A549 (cell line): ENCODE data around the gene GLRA2.

ENCODE experiments used
- BHLHE40 ChIP-seq: IDR thresholded peaks from 2 replicates; pipeline ENCODE4 v1.6.1; 2012; ENCODE audit warnings: low read depth, low read length, inconsistent platforms
- CBX2 ChIP-seq: fragments of 200-600 bp; sonication (generic); IDR thresholded peaks from 2 replicates; pipeline ENCODE4 v1.6.1; 2016; ENCODE audit warnings: low read depth, mild to moderate bottlenecking, borderline replicate concordance
- FOSB ChIP-seq: fragments of 250-450 bp; sonication (Bioruptor Pico); IDR thresholded peaks from 2 replicates; pipeline ENCODE4 v1.5.0; 2020; ENCODE audit warnings: mild to moderate bottlenecking, moderate library complexity
- FOXS1 ChIP-seq: fragments of 250-450 bp; sonication (Bioruptor Pico); IDR thresholded peaks from 2 replicates; pipeline ENCODE4 v1.5.0; 2020; ENCODE audit warnings: mild to moderate bottlenecking, moderate library complexity
- POLR2A ChIP-seq: IDR thresholded peaks from 2 replicates; pipeline ENCODE4 v1.6.1; 2012; ENCODE audit warnings: mild to moderate bottlenecking, low read length
- RAD21 ChIP-seq, 2 experiments: fragments of >200 bp in 1 of 2; sonication (Bioruptor Twin) in 1 of 2; formaldehyde crosslinking in 1 of 2; IDR thresholded peaks in 1 of 2; conservative IDR thresholded peaks in 1 of 2; 2 replicates in 1 of 2; 3 replicates in 1 of 2; pipeline ENCODE4 v1.6.1; 2012 to 2018; ENCODE audit warnings: inconsistent platforms in 1 of 2
- TF ChIP-seq, protein P1 (sequence below): fragments of >200 bp; sonication (Bioruptor Twin); formaldehyde crosslinking; IDR thresholded peaks from 3 replicates; pipeline ENCODE4 v1.5.1; 2016
- TF ChIP-seq, protein P2 (sequence below): fragments of 450-650 bp; IDR thresholded peaks from 2 replicates; pipeline ENCODE4 v1.6.1; 2014; ENCODE audit warnings: antibody characterized with exemption
- TF ChIP-seq, protein P3 (sequence below): IDR thresholded peaks from 2 replicates; pipeline ENCODE4 v1.6.1; 2012

DNA sequence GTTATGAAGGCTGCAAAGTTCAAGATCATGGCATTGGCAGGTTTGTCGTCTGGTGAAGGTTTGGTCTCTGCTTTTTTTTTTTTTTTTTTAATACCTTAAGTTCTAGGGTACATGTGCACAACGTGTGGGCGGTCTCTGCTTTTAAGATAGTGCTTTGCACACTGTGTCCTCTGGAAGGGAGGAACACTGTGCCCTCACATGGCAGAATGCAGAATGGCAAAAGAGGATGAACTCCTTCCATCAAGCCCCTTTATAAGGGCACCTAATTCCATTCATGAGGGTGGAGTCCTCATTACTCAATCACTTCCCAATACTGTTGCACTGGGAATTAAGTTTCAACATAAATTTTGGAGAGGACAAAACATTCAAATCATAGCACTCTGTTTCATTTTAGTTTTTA lies 101.4 kb downstream of the GLRA2 start:
- TF ChIP-seq, protein P1, sequence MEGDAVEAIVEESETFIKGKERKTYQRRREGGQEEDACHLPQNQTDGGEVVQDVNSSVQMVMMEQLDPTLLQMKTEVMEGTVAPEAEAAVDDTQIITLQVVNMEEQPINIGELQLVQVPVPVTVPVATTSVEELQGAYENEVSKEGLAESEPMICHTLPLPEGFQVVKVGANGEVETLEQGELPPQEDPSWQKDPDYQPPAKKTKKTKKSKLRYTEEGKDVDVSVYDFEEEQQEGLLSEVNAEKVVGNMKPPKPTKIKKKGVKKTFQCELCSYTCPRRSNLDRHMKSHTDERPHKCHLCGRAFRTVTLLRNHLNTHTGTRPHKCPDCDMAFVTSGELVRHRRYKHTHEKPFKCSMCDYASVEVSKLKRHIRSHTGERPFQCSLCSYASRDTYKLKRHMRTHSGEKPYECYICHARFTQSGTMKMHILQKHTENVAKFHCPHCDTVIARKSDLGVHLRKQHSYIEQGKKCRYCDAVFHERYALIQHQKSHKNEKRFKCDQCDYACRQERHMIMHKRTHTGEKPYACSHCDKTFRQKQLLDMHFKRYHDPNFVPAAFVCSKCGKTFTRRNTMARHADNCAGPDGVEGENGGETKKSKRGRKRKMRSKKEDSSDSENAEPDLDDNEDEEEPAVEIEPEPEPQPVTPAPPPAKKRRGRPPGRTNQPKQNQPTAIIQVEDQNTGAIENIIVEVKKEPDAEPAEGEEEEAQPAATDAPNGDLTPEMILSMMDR: no peak
- TF ChIP-seq FOSB (no peak), CBX2 (no peak), POLR2A (no peak), RAD21 (conservative IDR thresholded peaks at IDR 0.05 in 1 of 2, IDR thresholded peaks at IDR 0.05 in 1 of 2) (peak in 1 of 2 experiments; percentile 8; a peak in 1 of 5 replicates), BHLHE40 (no peak), FOXS1 (CRISPR knock-in tag) (no peak)
- TF ChIP-seq, protein P2, sequence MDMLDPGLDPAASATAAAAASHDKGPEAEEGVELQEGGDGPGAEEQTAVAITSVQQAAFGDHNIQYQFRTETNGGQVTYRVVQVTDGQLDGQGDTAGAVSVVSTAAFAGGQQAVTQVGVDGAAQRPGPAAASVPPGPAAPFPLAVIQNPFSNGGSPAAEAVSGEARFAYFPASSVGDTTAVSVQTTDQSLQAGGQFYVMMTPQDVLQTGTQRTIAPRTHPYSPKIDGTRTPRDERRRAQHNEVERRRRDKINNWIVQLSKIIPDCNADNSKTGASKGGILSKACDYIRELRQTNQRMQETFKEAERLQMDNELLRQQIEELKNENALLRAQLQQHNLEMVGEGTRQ: no peak
- TF ChIP-seq, protein P3, sequence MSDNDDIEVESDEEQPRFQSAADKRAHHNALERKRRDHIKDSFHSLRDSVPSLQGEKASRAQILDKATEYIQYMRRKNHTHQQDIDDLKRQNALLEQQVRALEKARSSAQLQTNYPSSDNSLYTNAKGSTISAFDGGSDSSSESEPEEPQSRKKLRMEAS: no peak
